WTC11 (cell line): ENCODE results near the gene SERPINB8. TPM values are rescaled to one million over a fixed set of nuclear protein-coding genes. Genes with fewer than 3 reads are reported as not detected.

ENCODE experiments used
- ATAC-seq: fragments of 200-7000 bp; cut with Tn5 transposase; 2 replicates; pipeline ENCODE4 v1.10.0; 2021; ENCODE audit warnings: mild to moderate bottlenecking, moderate library complexity
- CTCF ChIA-PET: fragments of 300-600 bp; sonication (Branson Sonifier 250); formaldehyde crosslinking; loops from one replicate; lab custom pipeline; 2021; ENCODE audit warnings: antibody characterized with exemption; lab: Charles Lee
- POLR2A ChIA-PET: fragments of 350-600 bp; sonication (Branson Sonifier 250); formaldehyde crosslinking; loops from one replicate; lab custom pipeline; 2021; ENCODE audit warnings: antibody characterized with exemption; lab: Charles Lee
- DNase-seq: peaks from one replicate; pipeline ENCODE4 v3.0.0; 2021; ENCODE audit warnings: low spot score
- H3K27ac Mint-ChIP-seq: 2 replicates; pipeline ENCODE4 v1.8.0; 2021; ENCODE audit warnings: mixed read lengths
- H3K27me3 Mint-ChIP-seq: 2 replicates; pipeline ENCODE4 v1.8.0; 2021; ENCODE audit warnings: low read depth, mild to moderate bottlenecking, moderate library complexity, mixed read lengths
- H3K36me3 Mint-ChIP-seq: 2 replicates; pipeline ENCODE4 v1.8.0; 2021; ENCODE audit warnings: mixed read lengths
- H3K4me1 Mint-ChIP-seq: 2 replicates; pipeline ENCODE4 v1.8.0; 2022; ENCODE audit warnings: mixed read lengths
- H3K4me3 Mint-ChIP-seq: 2 replicates; pipeline ENCODE4 v1.8.0; 2021; ENCODE audit warnings: mild to moderate bottlenecking, moderate library complexity, mixed read lengths
- H3K9me3 Mint-ChIP-seq: 2 replicates; pipeline ENCODE4 v1.8.0; 2021; ENCODE audit warnings: mixed read lengths
- AR ChIP-seq: fragments of 250-450 bp; sonication (Bioruptor Pico); IDR thresholded peaks from 2 replicates; pipeline ENCODE4 v1.9.0; 2021; ENCODE audit warnings: mild to moderate bottlenecking
- FOXP4 ChIP-seq: sonication (generic); formaldehyde crosslinking; IDR thresholded peaks from 2 replicates; pipeline ENCODE4 v1.8.0; 2022; ENCODE audit warnings: mild to moderate bottlenecking, missing genetic modification reagents
- HMGXB4 ChIP-seq: sonication (generic); formaldehyde crosslinking; IDR thresholded peaks from 2 replicates; pipeline ENCODE4 v1.8.1; 2023; ENCODE audit warnings: mild to moderate bottlenecking, moderate library complexity, missing genetic modification reagents
- OVOL2 ChIP-seq: fragments of 250-450 bp; sonication (Bioruptor Pico); IDR thresholded peaks from 2 replicates; pipeline ENCODE4 v1.9.0; 2021; ENCODE audit warnings: mild to moderate bottlenecking, borderline replicate concordance
- SMAD4 ChIP-seq: sonication (generic); formaldehyde crosslinking; IDR thresholded peaks from 2 replicates; pipeline ENCODE4 v1.8.0; 2022; ENCODE audit warnings: mild to moderate bottlenecking, missing genetic modification reagents
- ZMAT4 ChIP-seq: fragments of 250-450 bp; sonication (Bioruptor Pico); IDR thresholded peaks from 2 replicates; pipeline ENCODE4 v1.9.0; 2021; ENCODE audit warnings: mild to moderate bottlenecking
- ZNF138 ChIP-seq: sonication (generic); formaldehyde crosslinking; conservative IDR thresholded peaks from 2 replicates; pipeline ENCODE4 v1.8.1; 2022; ENCODE audit warnings: mild to moderate bottlenecking, moderate library complexity, missing genetic modification reagents
- ZNF219 ChIP-seq: sonication (generic); formaldehyde crosslinking; IDR thresholded peaks from 2 replicates; pipeline ENCODE4 v1.8.0; 2023; ENCODE audit warnings: missing genetic modification reagents, mild to moderate bottlenecking, borderline replicate concordance
- ZNF416 ChIP-seq: fragments of 250-450 bp; sonication (Bioruptor Pico); IDR thresholded peaks from 2 replicates; pipeline ENCODE4 v1.9.0; 2021; ENCODE audit warnings: mild to moderate bottlenecking, inconsistent platforms
- ZNF425 ChIP-seq: fragments of 250-450 bp; sonication (Bioruptor Pico); conservative IDR thresholded peaks from 2 replicates; pipeline ENCODE4 v1.9.0; 2021; ENCODE audit warnings: mild to moderate bottlenecking
- ZSCAN18 ChIP-seq: fragments of 250-450 bp; sonication (Bioruptor Pico); IDR thresholded peaks from 2 replicates; pipeline ENCODE4 v2.1.2; 2022; ENCODE audit warnings: mild to moderate bottlenecking, moderate library complexity
- total RNA-seq: library from RNA; stranded (reverse); gene quantifications from 3 replicates; pipeline ENCODE4 v1.2.3, GENCODE V29; 2021

SERPINB8 gene
- total RNA-seq, 1 experiment from 2014 or later: 0.46 TPM

- no peak overlapping the region for H3K27ac Mint-ChIP-seq
- ChIA-PET POLR2A (no interaction called here), CTCF (interaction anchor here (1.5 kb wide), 1 partner anchor 16 kb away, joined by 5 read pairs; no protein-coding TSS in a partner anchor)
- H3K4me3 Mint-ChIP-seq: no peak overlapping the region
- peaks cover 60% of the 10 kb centered on the region for H3K27me3 Mint-ChIP-seq
- peaks cover 8% of the 10 kb centered on the region for H3K4me1 Mint-ChIP-seq
- H3K36me3 Mint-ChIP-seq: no peaks in the 10 kb centered on the region
- no peak for DNase-seq
- H3K9me3 Mint-ChIP-seq: no peaks in the 10 kb centered on the region
- no peak for ATAC-seq
- no peak for TF ChIP-seq ZNF138 (CRISPR knock-in tag)
- TF ChIP-seq ZNF425 (CRISPR knock-in tag): no peak
These were observed 10.1 kb downstream of the SERPINB8 start for GRCh38 chr18:63980027-63980426.

- no peaks in the 10 kb centered on the region for H3K9me3 Mint-ChIP-seq
- H3K27me3 Mint-ChIP-seq: peaks cover 51% of the 10 kb centered on the region
- TF ChIP-seq ZSCAN18 (no peak), AR (no peak), FOXP4 (CRISPR knock-in tag) (no peak), ZNF416 (CRISPR knock-in tag) (no peak), ZMAT4 (CRISPR knock-in tag) (no peak), OVOL2 (no peak), SMAD4 (CRISPR knock-in tag) (no peak), ZNF219 (CRISPR knock-in tag) (no peak), HMGXB4 (CRISPR knock-in tag) (no peak)
- no peak overlapping the region for H3K27ac Mint-ChIP-seq
- ChIA-PET CTCF (no interaction called here), POLR2A (no interaction called here)
- ATAC-seq (no peak), DNase-seq (no peak)
- H3K4me3 Mint-ChIP-seq: no peak overlapping the region
- H3K36me3 Mint-ChIP-seq: no peaks in the 10 kb centered on the region
- peaks cover 8% of the 10 kb centered on the region for H3K4me1 Mint-ChIP-seq
These were observed 11.1 kb downstream of the SERPINB8 start for GRCh38 chr18:63980896-63981460.
